Endothelial cell of umbilical vein (primary cell): ENCODE data around the gene PRKCB.

ENCODE experiments used
- CTCF ChIP-seq, 2 donors: IDR thresholded peaks; 1 replicate in 1 of 2; 2 replicates in 1 of 2; pipeline ENCODE4 v1.5.1; 2011; ENCODE audit warnings: low read length in 2 of 2, mild to moderate bottlenecking in 2 of 2, moderate library complexity in 2 of 2, control low read depth in 1 of 2, inconsistent platforms in 1 of 2, low read depth in 1 of 2; ENCODE audit not compliant: insufficient read depth in 1 of 2; ENCODE audit errors: extremely low read depth in 1 of 2
- EZH2 ChIP-seq: IDR thresholded peaks from 2 replicates; pipeline ENCODE4 v1.6.1; 2012; ENCODE audit warnings: borderline replicate concordance, low read depth, mild to moderate bottlenecking, moderate library complexity, low read length, inconsistent platforms; ENCODE audit not compliant: severe bottlenecking
- GATA2 ChIP-seq: IDR thresholded peaks from 2 replicates; pipeline ENCODE4 v1.7.0; 2011; ENCODE audit warnings: low read depth, mild to moderate bottlenecking, moderate library complexity, mixed read lengths, low read length; ENCODE audit not compliant: insufficient read length, insufficient read depth
- MYC ChIP-seq: IDR thresholded peaks from one replicate; pipeline ENCODE4 v1.6.1; 2011; ENCODE audit warnings: mild to moderate bottlenecking, low read depth, low read length
- POLR2A ChIP-seq: IDR thresholded peaks from 2 replicates; pipeline ENCODE4 v1.6.1; 2012; ENCODE audit warnings: low read depth, mild to moderate bottlenecking, control low read depth, low read length
- POLR2AphosphoS5 ChIP-seq: IDR thresholded peaks from 2 replicates; pipeline ENCODE4 v1.6.1; 2012; ENCODE audit warnings: low read depth, mild to moderate bottlenecking, control low read depth, low read length, moderate library complexity; ENCODE audit not compliant: insufficient read depth
- TF ChIP-seq, protein P1 (sequence below): IDR thresholded peaks from 2 replicates; pipeline ENCODE4 v1.6.1; 2011; ENCODE audit not compliant: insufficient read depth, insufficient read length

GRCh38 chr16:24198807-24199533, 363.2 kb downstream of the PRKCB start:
- TF ChIP-seq POLR2A, result no peak
- TF ChIP-seq POLR2AphosphoS5, result no peak
- TF ChIP-seq CTCF (IDR thresholded peaks at IDR 0.05; ENCODE audit: extremely low read depth in 1 of 2, insufficient read depth in 1 of 2, low read depth in 1 of 2, low read length in 2 of 2), result no peak
- no peak for TF ChIP-seq MYC
- no peak for TF ChIP-seq EZH2
- TF ChIP-seq, protein P1, sequence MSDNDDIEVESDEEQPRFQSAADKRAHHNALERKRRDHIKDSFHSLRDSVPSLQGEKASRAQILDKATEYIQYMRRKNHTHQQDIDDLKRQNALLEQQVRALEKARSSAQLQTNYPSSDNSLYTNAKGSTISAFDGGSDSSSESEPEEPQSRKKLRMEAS, result no peak
- TF ChIP-seq GATA2, result no peak
